ENCODE measurements around the gene TMEM63A.

Gene TMEM63A

GRCh38 chr1:225907341-225907740 lies 25.2 kb upstream of the TMEM63A start:
- H3K9ac ChIP-seq (ENCODE audit: low read length): no peak overlapping the region
- no peaks in the 10 kb centered on the region for H3K4me1 ChIP-seq (ENCODE audit: insufficient read depth, low read length)
- H3K9me3 ChIP-seq (ENCODE audit: low read length): no peaks in the 10 kb centered on the region
- H3K4me3 ChIP-seq (ENCODE audit: low read depth in 1 of 2, low read length in 2 of 2): no peak overlapping the region
- no peak overlapping the region for H3K27ac ChIP-seq (ENCODE audit: low read depth, low read length)
- no peaks in the 10 kb centered on the region for H3K27me3 ChIP-seq (ENCODE audit: control insufficient read depth in 1 of 2, insufficient read depth in 2 of 2, low read length in 2 of 2)
- H3K36me3 ChIP-seq (ENCODE audit: insufficient read depth, low read length): no peaks in the 10 kb centered on the region

GRCh38 chr1:225906467-225906866 lies 24.3 kb upstream of the TMEM63A start:
- Histone ChIP-seq H3K27me3 (ENCODE audit: control insufficient read depth in 1 of 2, insufficient read depth in 2 of 2, low read length in 2 of 2) (no peaks in the 10 kb centered on the region), H3K4me3 (ENCODE audit: low read depth in 1 of 2, low read length in 2 of 2) (no peak overlapping the region), H3K27ac (ENCODE audit: low read depth, low read length) (no peak overlapping the region), H3K4me1 (ENCODE audit: insufficient read depth, low read length) (no peaks in the 10 kb centered on the region), H3K9me3 (ENCODE audit: low read length) (no peaks in the 10 kb centered on the region), H3K9ac (ENCODE audit: low read length) (no peak overlapping the region), H3K36me3 (ENCODE audit: insufficient read depth, low read length) (no peaks in the 10 kb centered on the region)

GRCh38 chr1:225903623-225904022 lies 21.4 kb upstream of the TMEM63A start:
- H3K4me1 ChIP-seq (ENCODE audit: insufficient read depth, low read length): no peaks in the 10 kb centered on the region
- no peak overlapping the region for H3K27ac ChIP-seq (ENCODE audit: low read depth, low read length)
- H3K9me3 ChIP-seq (ENCODE audit: low read length): no peaks in the 10 kb centered on the region
- no peaks in the 10 kb centered on the region for H3K36me3 ChIP-seq (ENCODE audit: insufficient read depth, low read length)
- no peak overlapping the region for H3K9ac ChIP-seq (ENCODE audit: low read length)
- no peak overlapping the region for H3K4me3 ChIP-seq (ENCODE audit: low read depth in 1 of 2, low read length in 2 of 2)
- no peaks in the 10 kb centered on the region for H3K27me3 ChIP-seq (ENCODE audit: control insufficient read depth in 1 of 2, insufficient read depth in 2 of 2, low read length in 2 of 2)

GRCh38 chr1:225899044-225899925 lies 17.1 kb upstream of the TMEM63A start:
- Histone ChIP-seq H3K27ac (ENCODE audit: low read depth, low read length) (no peak overlapping the region), H3K36me3 (ENCODE audit: insufficient read depth, low read length) (no peaks in the 10 kb centered on the region), H3K9ac (ENCODE audit: low read length) (no peak overlapping the region), H3K4me3 (ENCODE audit: low read depth in 1 of 2, low read length in 2 of 2) (no peak overlapping the region), H3K4me1 (ENCODE audit: insufficient read depth, low read length) (no peaks in the 10 kb centered on the region), H3K27me3 (ENCODE audit: control insufficient read depth in 1 of 2, insufficient read depth in 2 of 2, low read length in 2 of 2) (no peaks in the 10 kb centered on the region), H3K9me3 (ENCODE audit: low read length) (no peaks in the 10 kb centered on the region)

GRCh38 chr1:225897595-225898514 lies 15.7 kb upstream of the TMEM63A start:
- Histone ChIP-seq H3K4me3 (ENCODE audit: low read depth in 1 of 2, low read length in 2 of 2) (no peak overlapping the region), H3K9ac (ENCODE audit: low read length) (no peak overlapping the region), H3K36me3 (ENCODE audit: insufficient read depth, low read length) (no peaks in the 10 kb centered on the region), H3K27ac (ENCODE audit: low read depth, low read length) (no peak overlapping the region), H3K4me1 (ENCODE audit: insufficient read depth, low read length) (no peaks in the 10 kb centered on the region), H3K9me3 (ENCODE audit: low read length) (no peaks in the 10 kb centered on the region), H3K27me3 (ENCODE audit: control insufficient read depth in 1 of 2, insufficient read depth in 2 of 2, low read length in 2 of 2) (no peaks in the 10 kb centered on the region)

- H3K27ac ChIP-seq (ENCODE audit: low read depth, low read length): no peak overlapping the region
- H3K9me3 ChIP-seq (ENCODE audit: low read length): no peaks in the 10 kb centered on the region
- H3K4me1 ChIP-seq (ENCODE audit: insufficient read depth, low read length): no peaks in the 10 kb centered on the region
- no peaks in the 10 kb centered on the region for H3K36me3 ChIP-seq (ENCODE audit: insufficient read depth, low read length)
- H3K4me3 ChIP-seq (ENCODE audit: low read depth in 1 of 2, low read length in 2 of 2): no peak overlapping the region
- H3K9ac ChIP-seq (ENCODE audit: low read length): no peak overlapping the region
- no peaks in the 10 kb centered on the region for H3K27me3 ChIP-seq (ENCODE audit: control insufficient read depth in 1 of 2, insufficient read depth in 2 of 2, low read length in 2 of 2)
These were observed 14.9 kb upstream of the TMEM63A start for GRCh38 chr1:225896937-225897549.

- Histone ChIP-seq H3K9ac (ENCODE audit: low read length) (no peak overlapping the region), H3K9me3 (ENCODE audit: low read length) (no peaks in the 10 kb centered on the region), H3K27me3 (ENCODE audit: control insufficient read depth in 1 of 2, insufficient read depth in 2 of 2, low read length in 2 of 2) (no peaks in the 10 kb centered on the region), H3K36me3 (ENCODE audit: insufficient read depth, low read length) (no peaks in the 10 kb centered on the region), H3K4me1 (ENCODE audit: insufficient read depth, low read length) (no peaks in the 10 kb centered on the region), H3K27ac (ENCODE audit: low read depth, low read length) (no peak overlapping the region), H3K4me3 (ENCODE audit: low read depth in 1 of 2, low read length in 2 of 2) (no peak overlapping the region)
These were observed 14.3 kb upstream of the TMEM63A start for GRCh38 chr1:225896494-225896893.

GRCh38 chr1:225892307-225892706 lies 10.1 kb upstream of the TMEM63A start:
- Histone ChIP-seq H3K9me3 (ENCODE audit: low read length) (no peaks in the 10 kb centered on the region), H3K27me3 (ENCODE audit: control insufficient read depth in 1 of 2, insufficient read depth in 2 of 2, low read length in 2 of 2) (no peaks in the 10 kb centered on the region), H3K9ac (ENCODE audit: low read length) (no peak overlapping the region), H3K4me1 (ENCODE audit: insufficient read depth, low read length) (no peaks in the 10 kb centered on the region), H3K27ac (ENCODE audit: low read depth, low read length) (no peak overlapping the region), H3K4me3 (ENCODE audit: low read depth in 1 of 2, low read length in 2 of 2) (no peak overlapping the region), H3K36me3 (ENCODE audit: insufficient read depth, low read length) (no peaks in the 10 kb centered on the region)

GRCh38 chr1:225891229-225891972 lies 9.2 kb upstream of the TMEM63A start:
- Histone ChIP-seq H3K4me3 (ENCODE audit: low read depth in 1 of 2, low read length in 2 of 2) (no peak overlapping the region), H3K27me3 (ENCODE audit: control insufficient read depth in 1 of 2, insufficient read depth in 2 of 2, low read length in 2 of 2) (no peaks in the 10 kb centered on the region)

GRCh38 chr1:225890346-225891228 lies 8.4 kb upstream of the TMEM63A start:
- Histone ChIP-seq H3K9me3 (ENCODE audit: low read length) (no peaks in the 10 kb centered on the region), H3K27ac (ENCODE audit: low read depth, low read length) (no peak overlapping the region), H3K9ac (ENCODE audit: low read length) (no peak overlapping the region), H3K4me3 (ENCODE audit: low read depth in 1 of 2, low read length in 2 of 2) (no peak overlapping the region), H3K4me1 (ENCODE audit: insufficient read depth, low read length) (no peaks in the 10 kb centered on the region), H3K36me3 (ENCODE audit: insufficient read depth, low read length) (no peaks in the 10 kb centered on the region), H3K27me3 (ENCODE audit: control insufficient read depth in 1 of 2, insufficient read depth in 2 of 2, low read length in 2 of 2) (no peaks in the 10 kb centered on the region)

More at GRCh38 chr1:225891229-225891972, 9.2 kb upstream of the TMEM63A start:
- Histone ChIP-seq H3K4me1 (ENCODE audit: insufficient read depth, low read length) (no peaks in the 10 kb centered on the region), H3K36me3 (ENCODE audit: insufficient read depth, low read length) (no peaks in the 10 kb centered on the region), H3K9ac (ENCODE audit: low read length) (no peak overlapping the region), H3K9me3 (ENCODE audit: low read length) (no peaks in the 10 kb centered on the region), H3K27ac (ENCODE audit: low read depth, low read length) (no peak overlapping the region)

Measured in muscle layer of colon (tissue), 2 donors.